GM10248 (cell line): ENCODE results near the gene CAMTA1.

Experiments
- CTCF ChIA-PET: fragments of 300-600 bp; sonication (Branson Sonifier 250); formaldehyde crosslinking; extraction: SDS; loops from one replicate; lab custom pipeline; 2021; ENCODE audit warnings: antibody characterized with exemption; lab: Yijun Ruan, JAX
- POLR2A ChIA-PET: fragments of 350-650 bp; sonication (Branson Sonifier 250); formaldehyde crosslinking; extraction: SDS; loops from one replicate; lab custom pipeline; 2020; ENCODE audit warnings: antibody characterized with exemption; lab: Yijun Ruan, JAX
- DNase-seq: peaks from one replicate; pipeline ENCODE4 v3.0.0; 2012; ENCODE audit errors: extremely low spot score
- TF ChIP-seq, protein P1 (sequence below): IDR thresholded peaks from 2 replicates; pipeline ENCODE4 v1.5.1; 2012; ENCODE audit warnings: mild to moderate bottlenecking, low read depth; ENCODE audit errors: extremely low read depth, missing control alignments, control extremely low read depth

Gene CAMTA1

DNA sequence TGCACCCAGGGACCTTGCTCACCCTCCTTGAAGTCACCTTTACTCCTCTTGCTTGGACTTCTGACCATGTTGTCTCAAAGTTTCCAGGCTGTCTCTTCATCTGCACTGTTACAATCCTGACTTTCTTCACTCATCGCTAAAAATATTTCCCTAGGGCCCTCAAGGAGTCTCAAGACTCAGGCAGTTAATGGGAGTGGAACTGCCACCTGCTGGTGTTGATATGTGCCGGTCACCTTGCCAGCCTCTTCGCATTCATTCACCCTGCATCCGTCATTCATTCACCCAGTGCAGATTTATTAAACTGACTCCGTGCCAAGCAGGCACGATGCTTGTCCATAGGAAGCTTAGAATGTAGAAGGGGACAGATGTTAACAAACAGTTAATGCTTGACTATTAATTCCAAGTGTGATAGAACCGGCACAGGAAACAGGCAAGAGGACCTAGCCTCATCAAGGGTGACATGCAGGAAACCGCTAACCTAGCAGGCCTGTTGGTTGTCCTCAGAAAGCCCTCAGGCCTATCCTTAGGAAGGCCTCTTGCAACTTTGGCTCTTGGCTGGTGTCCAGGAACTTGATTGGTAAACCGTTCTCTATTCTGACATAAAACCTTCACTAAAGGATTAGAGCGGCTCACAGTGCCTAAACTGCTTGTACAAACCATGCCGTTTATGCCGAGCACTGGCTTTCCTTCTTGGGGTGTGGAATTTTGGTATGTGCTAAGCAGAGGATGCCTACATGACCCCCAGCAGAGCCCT, 342.2 kb downstream of the CAMTA1 start:
- ChIA-PET CTCF (interaction anchor here (1.5 kb wide), 1 partner anchor 9 kb away, joined by 3 read pairs; no protein-coding TSS in a partner anchor), POLR2A (no interaction called here)
- DNase-seq, result no peak
- TF ChIP-seq, protein P1, sequence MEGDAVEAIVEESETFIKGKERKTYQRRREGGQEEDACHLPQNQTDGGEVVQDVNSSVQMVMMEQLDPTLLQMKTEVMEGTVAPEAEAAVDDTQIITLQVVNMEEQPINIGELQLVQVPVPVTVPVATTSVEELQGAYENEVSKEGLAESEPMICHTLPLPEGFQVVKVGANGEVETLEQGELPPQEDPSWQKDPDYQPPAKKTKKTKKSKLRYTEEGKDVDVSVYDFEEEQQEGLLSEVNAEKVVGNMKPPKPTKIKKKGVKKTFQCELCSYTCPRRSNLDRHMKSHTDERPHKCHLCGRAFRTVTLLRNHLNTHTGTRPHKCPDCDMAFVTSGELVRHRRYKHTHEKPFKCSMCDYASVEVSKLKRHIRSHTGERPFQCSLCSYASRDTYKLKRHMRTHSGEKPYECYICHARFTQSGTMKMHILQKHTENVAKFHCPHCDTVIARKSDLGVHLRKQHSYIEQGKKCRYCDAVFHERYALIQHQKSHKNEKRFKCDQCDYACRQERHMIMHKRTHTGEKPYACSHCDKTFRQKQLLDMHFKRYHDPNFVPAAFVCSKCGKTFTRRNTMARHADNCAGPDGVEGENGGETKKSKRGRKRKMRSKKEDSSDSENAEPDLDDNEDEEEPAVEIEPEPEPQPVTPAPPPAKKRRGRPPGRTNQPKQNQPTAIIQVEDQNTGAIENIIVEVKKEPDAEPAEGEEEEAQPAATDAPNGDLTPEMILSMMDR, result no peak

DNA sequence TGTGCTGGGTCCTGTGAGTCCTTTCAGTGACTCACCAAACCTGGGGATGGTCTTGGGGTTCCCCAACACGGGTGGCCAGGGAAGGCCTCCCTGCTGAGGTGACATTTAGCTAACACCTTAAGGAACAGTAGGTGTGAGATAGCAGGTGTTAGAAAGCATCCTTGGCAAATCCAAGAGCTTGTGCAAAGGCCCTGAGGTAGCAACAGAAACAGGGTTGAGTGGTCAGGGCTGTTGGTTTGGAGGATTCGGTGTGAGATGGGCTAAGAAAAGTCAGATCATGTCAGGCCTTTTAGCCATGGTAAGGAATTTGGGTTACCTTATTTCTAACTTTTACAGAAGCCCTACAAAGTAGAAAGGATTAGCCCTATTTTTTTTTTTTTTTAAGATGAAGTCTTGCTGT, 343.0 kb downstream of the CAMTA1 start:
- ChIA-PET CTCF (no interaction called here), POLR2A (no interaction called here)
- TF ChIP-seq, protein P1, result no peak
- no peak for DNase-seq

DNA sequence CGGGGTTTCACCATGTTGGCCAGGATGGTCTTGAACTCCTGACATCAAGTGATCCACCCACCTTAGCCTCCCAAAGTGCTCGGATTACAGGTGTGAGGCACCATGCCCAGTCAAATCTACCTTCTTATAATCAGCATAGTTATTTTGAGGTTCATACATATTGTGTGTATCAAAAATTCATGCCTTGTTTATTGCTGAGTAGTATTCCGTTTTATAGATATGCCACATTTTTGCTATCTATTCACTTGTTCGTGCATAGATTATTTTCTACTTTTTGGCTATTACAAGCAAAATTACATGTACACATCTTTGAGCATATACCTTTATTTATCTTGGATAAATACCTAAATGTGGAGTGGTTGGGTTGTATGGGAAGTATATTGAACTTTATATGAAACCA, 344.9 kb downstream of the CAMTA1 start:
- TF ChIP-seq, protein P1, result no peak
- ChIA-PET POLR2A (no interaction called here), CTCF (no interaction called here)
- DNase-seq, result no peak

DNA sequence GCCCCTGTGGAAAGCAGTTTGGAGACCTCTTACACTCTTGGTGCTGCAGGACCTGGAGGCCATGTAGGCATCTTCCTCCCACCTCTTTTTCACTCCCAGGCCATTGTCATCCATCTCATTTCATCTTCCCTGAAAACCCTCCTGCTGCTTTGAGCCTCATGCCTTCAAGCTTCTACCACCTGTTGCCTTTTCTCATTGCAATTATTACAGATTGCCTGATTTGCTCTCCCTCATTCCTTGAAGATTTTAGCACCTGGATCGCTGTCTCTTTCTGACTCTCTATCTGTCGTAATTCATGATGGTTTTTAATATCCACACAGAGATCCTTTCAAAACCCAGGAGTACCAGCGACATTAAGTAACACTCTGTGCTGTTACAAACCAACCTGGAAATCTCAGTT, 350.2 kb downstream of the CAMTA1 start:
- TF ChIP-seq, protein P1, result no peak
- POLR2A ChIA-PET, result no interaction called here
- CTCF ChIA-PET, result no interaction called here
- no peak for DNase-seq

DNA sequence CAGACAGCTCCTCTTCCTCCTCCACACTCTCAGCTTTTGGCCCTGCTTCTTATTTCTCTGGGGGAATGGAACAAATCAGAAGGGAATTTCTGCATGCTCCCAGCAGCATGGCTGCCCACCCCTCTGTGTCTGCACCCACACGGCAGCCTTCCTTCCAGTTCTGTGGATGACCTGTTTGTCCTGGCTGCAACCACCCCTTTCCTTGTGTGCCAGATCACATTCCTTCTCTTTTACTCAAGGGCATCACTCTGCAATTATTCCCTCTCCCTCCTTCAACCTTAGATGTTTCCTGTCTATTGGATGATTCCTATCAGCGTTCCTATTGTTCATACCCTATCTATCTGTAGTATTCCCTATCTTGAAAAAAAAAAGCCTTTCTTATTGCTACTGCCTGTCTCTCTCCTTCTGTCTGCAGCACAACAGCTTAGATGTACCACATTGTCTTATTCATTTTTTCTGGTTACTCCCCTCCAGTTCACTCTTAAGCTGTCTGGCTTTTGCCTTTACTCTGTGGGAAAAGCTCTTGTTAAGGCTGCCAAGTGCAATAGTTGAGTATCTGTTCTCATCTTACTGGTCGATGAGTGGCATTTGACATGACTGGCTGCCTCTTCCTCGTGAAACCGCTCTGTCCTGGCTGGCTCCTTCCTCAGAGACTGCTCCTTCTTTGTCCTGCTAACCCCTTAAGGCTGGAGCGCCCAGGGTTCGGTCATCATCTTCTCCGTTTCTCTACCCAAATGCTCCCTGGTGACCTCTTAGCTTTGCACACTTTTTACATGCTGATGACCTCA, 351.1 kb downstream of the CAMTA1 start:
- ChIA-PET POLR2A (no interaction called here), CTCF (interaction anchor here (1.0 kb wide), 1 partner anchor 10 kb away, joined by 3 read pairs; no protein-coding TSS in a partner anchor)
- DNase-seq, result no peak
- TF ChIP-seq, protein P1, result no peak

DNA sequence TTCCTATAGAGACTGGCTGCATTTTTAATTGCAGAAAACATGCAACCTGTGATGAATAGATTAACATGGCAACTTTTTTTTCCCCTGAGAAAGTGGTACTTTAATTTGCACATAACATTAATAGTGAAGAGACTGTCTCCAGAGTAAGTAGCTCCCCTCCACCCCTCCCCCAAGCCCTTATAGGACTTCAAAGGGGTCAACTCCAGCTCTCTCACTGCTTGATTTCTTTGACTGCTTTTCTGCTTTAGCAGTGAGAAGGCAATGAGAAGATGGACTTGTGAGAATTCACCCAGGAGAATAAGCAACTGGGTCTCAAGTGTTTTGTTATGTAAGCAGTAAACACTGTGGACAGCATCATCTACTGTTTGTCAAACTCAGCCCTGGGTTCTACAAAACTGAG, 355.0 kb downstream of the CAMTA1 start:
- ChIA-PET POLR2A (no interaction called here), CTCF (interaction anchor here (1.0 kb wide), 1 partner anchor 70 kb away, joined by 4 read pairs; no protein-coding TSS in a partner anchor)
- TF ChIP-seq, protein P1, result no peak
- no peak for DNase-seq
